Measurements from ENCODE around the gene MUSTN1.

- TF ChIP-seq CTCF (conservative IDR thresholded peaks at IDR 0.05) (no peak), ZFX (IDR thresholded peaks at IDR 0.05) (no peak)
Measured at GRCh38 chr3:52847726-52848125, 12.9 kb upstream of the MUSTN1 start.
